22Rv1 (cell line): Measurements from ENCODE around the gene SMAGP.
"Not testable (repeated sequence)": the region's sequence is repeated elsewhere in the genome, so short reads cannot be mapped to it uniquely, and the experiment has no call there.

Experiments used
- CTCF ChIP-seq: fragments of 450-650 bp; IDR thresholded peaks from 2 replicates; pipeline ENCODE4 v1.5.1; 2017; ENCODE audit warnings: mild to moderate bottlenecking
- ZFX ChIP-seq: fragments of 450-650 bp; IDR thresholded peaks from 2 replicates; pipeline ENCODE4 v1.6.1; 2017; ENCODE audit warnings: antibody characterized with exemption, borderline replicate concordance

- TF ChIP-seq ZFX, CTCF: not testable (repeated sequence)
These were observed 48.0 kb upstream of the SMAGP start for GRCh38 chr12:51318057-51318806.
